Right renal pelvis (tissue), 4 donors: Measurements from ENCODE around the gene MTREX. TPM values are rescaled to one million over a fixed set of nuclear protein-coding genes. Genes with fewer than 3 reads are reported as not detected.

Experiments used
- DNase-seq, 4 donors: peaks; one replicate each; pipeline ENCODE4 v3.0.0-alpha.2; 2013; ENCODE audit warnings: low read depth in 4 of 4, low spot score in 3 of 4, missing footprints in 1 of 4
- polyA plus RNA-seq, 4 donors: library from polyadenylated mRNA; unstranded; fragments of 120-200 nt; gene quantifications; one replicate each; pipeline ENCODE4 v1.2.1, GENCODE V29; 2013; ENCODE audit not compliant: insufficient read length in 4 of 4

MTREX gene
- polyA plus RNA-seq, 4 donors: 74.9 to 105 (median 98.7) TPM

DNA sequence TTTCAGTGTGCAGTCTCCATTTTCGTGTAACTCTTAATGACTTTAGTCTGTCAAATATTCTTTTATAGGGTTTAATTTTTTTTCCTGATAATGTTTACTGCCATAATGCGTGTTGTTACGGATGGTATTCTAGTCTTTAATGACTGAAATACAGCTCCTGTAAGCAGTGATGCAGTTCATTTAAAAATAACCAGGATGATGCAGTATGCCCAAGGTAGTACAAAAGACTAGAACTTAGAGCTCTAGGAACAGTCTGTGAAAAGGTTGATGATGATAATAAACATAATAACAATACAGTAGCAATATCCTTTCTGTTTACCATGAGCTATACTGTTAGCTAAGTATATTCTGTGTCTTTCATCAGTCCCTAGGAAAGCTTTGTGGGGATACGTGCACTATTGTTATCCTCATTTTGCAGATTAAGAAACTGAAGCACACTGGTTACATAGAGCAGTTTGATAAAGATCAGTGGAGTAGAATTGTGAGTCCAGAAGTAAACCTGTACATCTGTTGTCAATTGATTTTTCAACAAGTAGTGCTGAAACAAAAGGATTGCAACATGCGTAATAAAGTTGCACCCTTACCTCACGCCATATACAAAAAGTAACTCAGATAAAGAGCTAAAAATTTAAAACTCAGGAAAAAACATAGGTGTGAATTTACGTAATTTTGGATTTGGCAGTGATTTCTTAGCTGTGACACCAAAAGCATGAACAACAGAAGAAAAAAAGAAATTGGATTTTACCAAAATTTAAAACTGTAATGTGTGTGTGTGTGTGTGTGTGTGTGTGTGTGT, 64.5 kb downstream of the MTREX start:
- no peak for DNase-seq

DNA sequence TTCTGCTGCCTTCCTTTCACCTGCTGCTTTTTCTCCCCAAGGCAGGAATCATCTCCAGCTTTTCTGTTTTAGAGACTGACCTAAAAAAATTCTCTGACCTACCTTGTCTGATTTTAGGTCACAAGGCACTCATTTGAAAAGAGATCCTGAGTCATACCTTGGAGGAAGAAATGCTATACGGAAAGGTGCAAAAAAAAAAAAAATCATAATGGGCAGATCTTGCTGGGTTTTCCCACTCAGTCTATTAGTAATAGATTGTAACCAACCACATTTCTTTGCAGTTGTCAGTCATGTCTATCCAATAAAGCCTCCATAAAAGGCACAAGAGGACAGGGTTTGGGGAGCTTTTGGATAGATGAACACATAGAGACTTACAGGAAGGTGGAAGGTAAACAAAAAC, 70.0 kb downstream of the MTREX start:
- DNase-seq: no peak

DNA sequence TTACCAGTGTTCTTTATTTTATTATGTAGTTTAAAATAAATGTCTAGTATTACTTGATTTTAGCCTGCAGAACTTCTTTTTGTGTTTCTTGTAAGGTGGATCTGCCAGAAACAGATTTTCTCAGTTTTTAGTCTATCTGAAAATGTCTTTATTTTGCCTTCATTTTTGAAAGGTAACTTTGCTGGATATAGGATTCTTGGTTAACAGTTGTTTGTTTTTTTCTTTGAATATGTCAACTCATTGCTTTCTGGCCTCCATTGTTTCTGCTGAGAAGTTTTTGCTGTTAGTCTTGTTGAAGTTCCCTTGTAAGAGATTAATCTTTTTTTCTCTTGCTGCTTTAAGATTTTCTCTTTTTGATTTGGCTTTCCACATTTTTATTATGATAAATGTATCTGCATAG, 75.5 kb downstream of the MTREX start:
- no peak for DNase-seq

- DNase-seq: no peak
Observed at GRCh38 chr5:55384072-55384471, 76.3 kb downstream of the MTREX start.

DNA sequence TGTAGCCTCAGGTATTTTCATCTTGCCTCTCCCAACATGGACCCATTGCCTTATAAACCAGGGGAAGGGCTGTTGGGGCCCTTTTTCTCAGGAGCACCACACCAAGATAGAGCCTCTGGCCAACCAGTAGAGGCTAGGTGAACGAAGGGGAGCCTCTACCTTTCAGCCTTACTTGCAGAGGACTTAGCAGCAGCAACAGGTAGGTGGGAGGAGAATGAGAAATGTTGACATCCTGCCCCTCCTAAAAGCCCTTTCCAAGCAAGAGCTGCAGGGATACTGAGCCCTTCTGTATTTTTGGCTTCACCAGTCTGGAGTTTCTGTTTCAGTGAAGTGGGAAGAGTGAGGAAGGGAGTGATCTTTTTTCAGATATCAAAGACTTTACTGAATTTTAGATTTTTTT, 77.4 kb downstream of the MTREX start:
- DNase-seq: no peak

GRCh38 chr5:55385846-55386245, 78.1 kb downstream of the MTREX start:
- DNase-seq: no peak

- no peak for DNase-seq
Observed at GRCh38 chr5:55386356-55386755, 78.6 kb downstream of the MTREX start.

GRCh38 chr5:55387865-55388264, 80.1 kb downstream of the MTREX start:
- DNase-seq: no peak

DNA sequence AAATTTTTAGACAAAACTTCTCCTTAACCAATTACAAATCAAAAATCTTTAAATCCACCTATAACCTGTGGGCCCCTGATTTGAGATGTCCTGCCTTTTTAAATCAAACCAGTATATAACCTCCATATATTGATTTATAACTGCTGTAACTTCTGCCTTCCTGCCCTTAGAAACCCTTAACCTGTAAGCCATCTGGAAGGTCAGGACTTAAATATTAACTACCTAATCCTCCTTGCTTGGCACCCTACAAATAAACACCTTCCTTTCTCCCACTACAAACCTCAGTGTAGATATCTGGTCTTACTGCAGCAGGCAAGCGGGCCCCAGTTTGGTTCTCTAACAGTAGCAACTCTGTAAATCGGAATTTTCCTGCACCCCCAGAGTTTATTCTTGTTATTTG, 83.9 kb downstream of the MTREX start:
- no peak for DNase-seq

GRCh38 chr5:55392669-55393068, 84.9 kb downstream of the MTREX start:
- DNase-seq: no peak

DNA sequence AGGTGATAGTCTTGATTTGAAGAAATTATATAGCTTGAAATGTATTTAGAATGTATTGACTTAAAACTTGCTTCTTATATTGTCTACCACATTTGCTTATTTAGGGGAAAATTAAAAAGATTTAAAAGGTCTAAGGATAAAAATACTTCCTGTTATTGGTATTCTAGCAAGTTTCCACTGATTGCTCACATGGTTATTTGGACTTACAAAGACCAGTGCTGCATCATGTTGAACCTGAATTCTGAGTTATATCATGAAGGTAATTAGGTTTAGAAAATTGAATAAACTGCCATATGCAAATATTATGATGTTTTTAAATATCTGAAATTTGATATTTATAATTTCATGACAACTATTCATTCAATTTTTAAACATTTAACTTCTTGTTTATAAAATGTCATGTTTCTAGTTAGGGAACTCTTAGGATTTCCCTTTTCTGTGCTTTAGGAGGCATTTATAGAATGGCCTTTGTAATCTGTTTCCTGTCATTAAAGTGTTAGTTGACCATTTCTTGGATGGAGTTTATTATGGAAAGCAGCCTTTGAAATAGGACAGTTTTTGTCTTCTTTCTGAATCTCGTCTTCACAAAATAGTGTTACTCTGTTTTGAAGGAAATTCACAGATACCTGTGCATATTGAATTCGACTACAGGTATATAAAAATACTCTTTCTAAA, 85.8 kb downstream of the MTREX start:
- DNase-seq: no peak

- no peak for DNase-seq
Observed at GRCh38 chr5:55402199-55402598, 94.4 kb downstream of the MTREX start.

- no peak for DNase-seq
Observed at GRCh38 chr5:55406292-55406691, 98.5 kb downstream of the MTREX start.

DNA sequence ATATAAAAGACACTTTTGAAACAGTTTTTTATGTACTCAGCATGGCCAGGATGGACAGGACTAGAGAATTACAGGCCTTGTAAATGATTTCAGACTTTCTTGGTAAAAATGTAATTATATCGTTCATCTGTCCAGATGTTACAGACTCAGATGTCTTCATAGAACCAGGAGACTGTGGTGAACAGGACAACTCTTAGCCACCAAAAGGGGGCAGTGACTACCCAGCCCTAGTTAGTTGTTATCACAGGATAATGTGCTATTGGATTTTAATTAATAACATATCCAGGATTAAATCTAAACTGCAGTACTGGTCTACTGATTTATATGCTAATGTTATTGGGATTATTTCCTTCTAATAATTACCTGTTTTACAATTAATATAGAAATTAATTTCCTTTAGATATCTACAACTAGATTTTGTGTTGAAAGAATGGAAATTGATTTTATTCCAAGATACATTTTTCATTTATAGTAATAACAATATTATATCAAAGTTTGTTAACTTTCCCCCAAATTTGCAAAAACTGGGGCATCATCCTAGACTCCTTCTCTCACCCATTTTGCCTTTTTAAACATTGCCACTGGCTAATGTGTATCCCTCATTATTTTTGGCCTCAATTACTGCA, 99.4 kb downstream of the MTREX start:
- no peak for DNase-seq

- DNase-seq: no peak
Observed at GRCh38 chr5:55407984-55408383, 100.2 kb downstream of the MTREX start.

DNA sequence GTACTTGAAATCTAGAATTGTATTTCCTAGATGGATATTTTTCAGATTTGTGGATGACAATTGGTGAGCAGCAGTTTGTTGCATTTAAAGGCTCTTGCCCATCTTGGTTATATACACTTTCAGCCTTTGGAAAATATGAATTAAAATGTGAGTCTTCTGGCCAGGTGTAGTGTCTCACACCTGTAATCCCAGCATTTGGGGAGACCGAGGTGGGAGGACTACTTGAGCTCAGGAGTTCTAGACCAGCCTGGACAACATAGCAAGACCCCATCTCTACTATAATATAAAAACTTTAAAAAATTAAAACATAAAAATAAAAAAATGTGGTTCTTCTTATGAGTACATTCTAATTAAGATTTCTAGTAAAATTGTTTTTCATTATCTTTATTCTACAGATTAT, 102.0 kb downstream of the MTREX start:
- no peak for DNase-seq

- no peak for DNase-seq
Observed at GRCh38 chr5:55410845-55411244, 103.1 kb downstream of the MTREX start.

DNA sequence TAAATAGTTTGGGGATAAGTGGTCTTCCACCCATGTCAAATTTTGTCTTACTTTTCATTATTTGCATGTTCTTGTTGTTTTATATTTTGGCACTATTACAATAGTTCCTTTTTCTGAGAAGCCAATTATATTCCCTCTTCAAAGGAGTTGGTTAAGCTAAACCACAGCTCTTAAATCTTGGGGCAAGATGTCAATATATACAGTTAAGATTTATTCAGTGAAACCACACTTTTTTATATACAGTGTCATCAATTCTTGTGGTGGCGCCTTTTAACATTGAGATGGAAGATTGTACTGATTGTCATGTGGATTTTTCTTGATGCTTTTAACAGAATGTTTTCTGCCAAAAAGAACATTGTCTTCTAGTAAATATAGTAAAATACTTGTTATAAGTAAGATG, 104.1 kb downstream of the MTREX start:
- DNase-seq: no peak

GRCh38 chr5:55413644-55414043, 105.9 kb downstream of the MTREX start:
- DNase-seq: no peak

DNA sequence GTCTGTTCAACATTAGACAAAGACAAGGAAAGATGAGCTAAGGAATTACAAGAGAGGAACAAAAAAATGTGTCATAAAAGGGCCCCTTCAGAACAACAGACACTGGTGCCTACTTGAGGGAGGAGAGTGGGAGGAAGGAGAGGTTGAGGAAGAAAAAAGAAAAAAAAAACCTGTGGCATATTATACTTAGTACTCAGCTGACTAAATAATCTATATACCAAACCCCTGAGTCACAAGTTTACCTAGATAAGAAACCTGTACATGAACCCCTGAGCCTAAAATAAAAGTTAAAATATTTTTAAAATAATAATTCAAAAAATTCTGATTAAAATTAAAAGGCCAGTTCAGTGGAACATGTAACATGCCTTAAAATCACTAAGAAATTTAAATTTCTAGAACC, 107.3 kb downstream of the MTREX start:
- DNase-seq: no peak

DNA sequence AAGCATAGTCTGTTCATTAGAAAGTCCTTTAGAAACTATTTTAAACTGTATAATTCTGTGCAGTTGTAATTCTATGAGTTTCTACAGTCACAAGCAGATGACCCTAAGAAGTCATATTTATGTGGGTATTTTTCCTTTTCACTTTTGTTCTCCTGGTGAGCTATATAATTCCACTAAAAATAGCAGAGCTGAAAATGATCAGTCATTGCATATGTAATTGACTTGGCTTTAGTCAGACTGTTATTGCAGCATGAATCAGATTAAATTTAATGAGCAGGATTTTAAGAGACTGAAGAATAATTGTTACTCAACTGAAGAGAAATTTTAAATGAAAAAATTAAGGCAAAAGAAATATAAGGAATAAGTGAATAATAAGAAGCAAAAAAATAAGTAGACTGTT, 108.5 kb downstream of the MTREX start:
- DNase-seq: no peak
